Thoracic aorta (tissue), 2 donors: ENCODE measurements around the gene KCNJ13. TPM values are rescaled to one million over a fixed set of nuclear protein-coding genes. Genes with fewer than 3 reads are reported as not detected.

ENCODE experiments used
- ATAC-seq: fragments of 150-250 bp; one replicate; pipeline ENCODE4 v1.8.0; 2017; ENCODE audit warnings: low read depth; ENCODE audit not compliant: insufficient number of reproducible peaks, low FRiP score
- DNase-seq: peaks from one replicate; pipeline ENCODE4 v3.0.0-alpha.2; 2020; ENCODE audit warnings: low spot score
- H3K27ac ChIP-seq, 2 donors: fragments of 200-600 bp; sonication (generic); 1 replicate in 1 of 2; 2 replicates in 1 of 2; pipeline ENCODE4 v1.5.1; 2016; ENCODE audit warnings: mild to moderate bottlenecking in 2 of 2, moderate library complexity in 2 of 2
- H3K27me3 ChIP-seq: fragments of 200-600 bp; sonication (generic); replicated peaks from 2 replicates; pipeline ENCODE4 v1.6.0; 2016; ENCODE audit warnings: mild to moderate bottlenecking; ENCODE audit not compliant: insufficient read depth
- H3K36me3 ChIP-seq: fragments of 200-600 bp; sonication (generic); one replicate; pipeline ENCODE4 v1.5.1; 2016
- H3K4me1 ChIP-seq, 2 donors: fragments of 200-600 bp; sonication (generic); 1 replicate in 1 of 2; 2 replicates in 1 of 2; pipeline versions ENCODE4 v1.5.1 to v1.6.0; 2016; ENCODE audit warnings: low read depth in 2 of 2, mild to moderate bottlenecking in 1 of 2; ENCODE audit not compliant: control insufficient read depth in 1 of 2
- H3K4me3 ChIP-seq: fragments of 200-600 bp; sonication (generic); 2 replicates; pipeline ENCODE4 v1.5.1; 2016; ENCODE audit warnings: mild to moderate bottlenecking
- H3K9me3 ChIP-seq: fragments of 200-600 bp; sonication (generic); 2 replicates; pipeline ENCODE4 v1.5.1; 2016
- CTCF ChIP-seq: fragments of 200-600 bp; sonication (generic); IDR thresholded peaks from one replicate; pipeline ENCODE4 v1.5.1; 2019; ENCODE audit warnings: antibody characterized with exemption
- total RNA-seq, 2 donors: library from RNA; depleted of rRNA; stranded (reverse); fragments of >200 nt; gene quantifications; one replicate each; pipeline versions ENCODE4 v1.1.0 to v1.2.3, GENCODE V29; 2016

Gene KCNJ13
- total RNA-seq, 2 donors from 2014 or later, result not detected

DNA sequence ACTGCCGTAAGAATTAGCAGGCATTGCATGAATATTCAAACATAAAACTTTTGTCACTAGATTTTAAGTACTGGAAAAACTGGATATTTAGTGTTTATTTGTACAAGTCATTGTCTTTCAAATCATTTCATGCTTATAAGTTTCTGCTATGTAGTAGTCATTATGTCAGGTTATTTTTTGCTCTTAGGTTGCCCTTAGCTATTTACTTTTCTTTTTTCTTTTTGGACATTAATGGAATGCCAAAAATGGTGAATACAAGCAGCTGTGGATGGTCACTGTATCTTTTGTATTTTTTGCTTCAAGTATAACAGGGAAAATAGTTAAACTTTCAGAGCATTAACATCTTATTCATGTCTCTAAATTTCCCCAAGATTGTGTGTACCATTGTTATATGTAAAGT is 18.6 kb upstream of the KCNJ13 start:
- H3K36me3 ChIP-seq, result peaks cover 41% of the 10 kb centered on the region
- ATAC-seq (no peak), DNase-seq (no peak)
- no peaks in the 10 kb centered on the region for H3K9me3 ChIP-seq
- no peak overlapping the region for H3K4me3 ChIP-seq
- no peaks in the 10 kb centered on the region for H3K27me3 ChIP-seq
- TF ChIP-seq CTCF, result no peak
- peaks cover 0 to 4% of the 10 kb centered on the region in 2 donors for H3K4me1 ChIP-seq
- H3K27ac ChIP-seq, result no peak overlapping the region

DNA sequence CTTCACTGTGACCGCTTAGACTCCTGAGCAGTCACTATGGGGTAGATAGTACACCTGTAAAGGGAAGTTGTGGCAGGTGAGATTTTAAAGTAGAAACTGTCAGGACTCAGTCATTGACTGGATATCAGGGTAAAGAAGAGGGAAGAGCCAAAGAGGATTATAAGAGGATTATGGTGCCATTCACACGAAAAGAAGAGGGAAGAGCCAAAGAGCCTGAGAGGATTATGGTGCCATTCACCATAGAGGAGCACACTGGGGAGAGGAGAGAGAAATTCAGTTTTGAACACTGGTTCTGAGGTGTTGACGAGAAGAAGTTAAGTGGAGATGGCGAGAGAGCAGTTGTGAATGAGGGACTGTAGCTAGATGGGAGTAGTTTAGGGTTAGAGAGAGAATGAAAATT is 16.9 kb upstream of the KCNJ13 start:
- Histone ChIP-seq H3K36me3 (peaks cover 43% of the 10 kb centered on the region), H3K27ac (no peak overlapping the region), H3K9me3 (no peaks in the 10 kb centered on the region), H3K27me3 (no peaks in the 10 kb centered on the region), H3K4me3 (no peak overlapping the region), H3K4me1 (no peaks in the 10 kb centered on the region)
- DNase-seq (no peak), ATAC-seq (no peak)
- TF ChIP-seq CTCF, result no peak

DNA sequence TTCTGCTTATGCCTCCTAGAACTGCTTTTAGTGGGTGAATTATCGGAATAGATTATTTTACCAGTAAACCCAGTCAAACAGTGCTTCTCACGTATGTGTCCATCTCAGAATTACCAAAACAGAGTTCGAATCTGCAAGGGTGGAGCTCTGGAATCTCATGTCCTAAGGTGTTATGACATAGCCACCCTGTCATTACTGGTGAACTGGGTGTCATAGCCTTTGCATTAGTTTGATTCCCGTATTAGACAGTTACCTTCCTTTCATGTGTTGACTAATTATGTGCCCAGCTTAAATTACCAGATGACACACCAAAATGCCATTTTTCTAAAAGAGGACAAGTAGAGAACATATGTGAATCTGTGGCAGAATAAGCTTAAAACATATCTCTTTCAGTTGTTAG is 15.2 kb upstream of the KCNJ13 start:
- no peaks in the 10 kb centered on the region for H3K9me3 ChIP-seq
- no peak for TF ChIP-seq CTCF
- H3K4me1 ChIP-seq, result no peaks in the 10 kb centered on the region
- ATAC-seq (no peak), DNase-seq (no peak)
- H3K36me3 ChIP-seq, result peaks cover 46% of the 10 kb centered on the region
- H3K4me3 ChIP-seq, result no peak overlapping the region
- no peak overlapping the region for H3K27ac ChIP-seq
- H3K27me3 ChIP-seq, result no peaks in the 10 kb centered on the region

DNA sequence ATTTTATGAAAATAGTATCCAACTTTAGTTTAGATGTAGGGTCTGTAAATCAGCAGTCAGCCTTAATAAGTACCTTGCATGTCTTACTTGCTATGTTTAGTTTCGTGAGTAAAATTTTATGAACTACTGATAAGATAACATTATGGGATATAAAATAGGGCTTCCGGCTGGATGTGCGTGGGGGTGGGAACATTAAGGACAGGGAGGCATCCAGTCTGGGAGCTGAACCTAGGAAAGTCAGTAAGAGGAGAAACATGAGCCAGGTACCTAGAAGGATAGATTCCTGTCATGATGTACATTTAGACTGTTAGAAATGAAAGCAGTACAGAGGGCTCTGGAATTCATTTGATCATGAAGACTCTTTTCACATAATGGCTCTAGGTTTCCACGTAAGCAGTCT is 12.7 kb upstream of the KCNJ13 start:
- ATAC-seq (no peak), DNase-seq (no peak)
- TF ChIP-seq CTCF, result no peak
- H3K4me3 ChIP-seq, result no peak overlapping the region
- H3K36me3 ChIP-seq, result peaks cover 41% of the 10 kb centered on the region
- no peaks in the 10 kb centered on the region for H3K27me3 ChIP-seq
- no peaks in the 10 kb centered on the region for H3K9me3 ChIP-seq
- H3K27ac ChIP-seq, result no peak overlapping the region
- H3K4me1 ChIP-seq, result no peaks in the 10 kb centered on the region

- Histone ChIP-seq H3K9me3 (no peaks in the 10 kb centered on the region), H3K27me3 (no peaks in the 10 kb centered on the region), H3K27ac (no peak overlapping the region), H3K4me3 (no peak overlapping the region), H3K36me3 (peaks cover 35% of the 10 kb centered on the region), H3K4me1 (no peaks in the 10 kb centered on the region)
- DNase-seq (no peak), ATAC-seq (no peak)
- no peak for TF ChIP-seq CTCF
These were observed 11.4 kb upstream of the KCNJ13 start for GRCh38 chr2:232787806-232788205.
